Neural crest cell (in vitro differentiated cells): ENCODE data around the gene SLC26A6. TPM values are rescaled to one million over a fixed set of nuclear protein-coding genes. Genes with fewer than 3 reads are reported as not detected.

Experiments
- DNase-seq: peaks from one replicate; pipeline ENCODE4 v3.0.0; 2021; ENCODE audit warnings: low read depth, mixed read lengths, low spot score
- H3K27ac Mint-ChIP-seq: one replicate; pipeline ENCODE4 v1.8.0; 2021; ENCODE audit warnings: mild to moderate bottlenecking, mixed read lengths; ENCODE audit not compliant: unreplicated experiment
- H3K27me3 Mint-ChIP-seq: 2 replicates; pipeline ENCODE4 v1.8.0; 2021; ENCODE audit warnings: low read depth, mild to moderate bottlenecking, mixed read lengths
- H3K36me3 Mint-ChIP-seq: 2 replicates; pipeline ENCODE4 v1.8.0; 2021; ENCODE audit warnings: low read depth, mild to moderate bottlenecking, mixed read lengths
- H3K4me1 Mint-ChIP-seq: 2 replicates; pipeline ENCODE4 v1.8.0; 2021; ENCODE audit warnings: mixed read lengths
- H3K4me3 Mint-ChIP-seq: one replicate; pipeline ENCODE4 v1.8.0; 2021; ENCODE audit warnings: mild to moderate bottlenecking, mixed read lengths
- H3K9me3 Mint-ChIP-seq: 2 replicates; pipeline ENCODE4 v1.8.0; 2021; ENCODE audit warnings: mixed read lengths
- total RNA-seq: library from RNA; stranded (reverse); gene quantifications from 2 replicates; pipeline ENCODE4 v1.2.1, GENCODE V29; 2021
- TF ChIP-seq, protein P1 (sequence below): fragments of 200-600 bp; sonication (generic); conservative IDR thresholded peaks from 2 replicates; pipeline ENCODE4 v1.5.0; 2021; ENCODE audit warnings: antibody characterized with exemption, mild to moderate bottlenecking

SLC26A6 gene
- total RNA-seq, 1 donor from 2014 or later: 57.4 TPM

DNA sequence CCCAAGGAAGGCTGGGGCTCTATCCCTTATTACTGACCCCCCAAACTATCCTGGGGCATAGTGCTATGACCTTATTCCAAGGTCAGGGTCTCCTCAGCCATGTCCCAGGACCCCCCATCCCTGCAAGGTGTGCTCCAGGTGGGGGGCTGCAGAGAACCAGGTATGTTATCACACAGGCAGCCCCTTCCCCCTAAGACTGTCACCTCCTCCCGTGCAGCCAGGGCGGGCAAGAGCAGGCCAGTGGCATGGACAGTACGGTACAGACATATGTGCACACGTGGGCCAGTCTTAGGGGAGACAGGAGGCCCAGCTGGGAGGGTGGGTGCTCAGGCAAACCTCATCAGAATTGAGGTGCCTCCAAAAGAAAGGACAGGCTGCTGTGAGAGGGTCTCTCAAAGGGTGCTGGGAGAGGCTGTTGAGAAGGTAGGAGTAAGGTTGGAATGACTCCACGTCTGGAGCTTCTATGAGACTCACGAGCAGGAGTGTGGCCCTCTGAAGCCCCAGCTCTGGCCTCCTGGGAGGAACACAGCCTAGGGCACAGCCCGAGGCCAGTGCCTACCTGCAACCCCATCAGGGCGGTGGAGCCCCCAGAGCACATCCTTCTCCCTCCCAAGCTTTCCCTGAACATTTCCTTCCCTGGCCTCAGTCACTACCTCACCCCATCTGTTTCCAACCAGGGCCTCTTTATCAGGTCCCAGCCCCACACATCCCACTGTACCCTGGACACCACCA lies 38.4 kb downstream of the SLC26A6 start:
- TF ChIP-seq, protein P1, sequence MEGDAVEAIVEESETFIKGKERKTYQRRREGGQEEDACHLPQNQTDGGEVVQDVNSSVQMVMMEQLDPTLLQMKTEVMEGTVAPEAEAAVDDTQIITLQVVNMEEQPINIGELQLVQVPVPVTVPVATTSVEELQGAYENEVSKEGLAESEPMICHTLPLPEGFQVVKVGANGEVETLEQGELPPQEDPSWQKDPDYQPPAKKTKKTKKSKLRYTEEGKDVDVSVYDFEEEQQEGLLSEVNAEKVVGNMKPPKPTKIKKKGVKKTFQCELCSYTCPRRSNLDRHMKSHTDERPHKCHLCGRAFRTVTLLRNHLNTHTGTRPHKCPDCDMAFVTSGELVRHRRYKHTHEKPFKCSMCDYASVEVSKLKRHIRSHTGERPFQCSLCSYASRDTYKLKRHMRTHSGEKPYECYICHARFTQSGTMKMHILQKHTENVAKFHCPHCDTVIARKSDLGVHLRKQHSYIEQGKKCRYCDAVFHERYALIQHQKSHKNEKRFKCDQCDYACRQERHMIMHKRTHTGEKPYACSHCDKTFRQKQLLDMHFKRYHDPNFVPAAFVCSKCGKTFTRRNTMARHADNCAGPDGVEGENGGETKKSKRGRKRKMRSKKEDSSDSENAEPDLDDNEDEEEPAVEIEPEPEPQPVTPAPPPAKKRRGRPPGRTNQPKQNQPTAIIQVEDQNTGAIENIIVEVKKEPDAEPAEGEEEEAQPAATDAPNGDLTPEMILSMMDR: no peak
- peaks cover 7% of the 10 kb centered on the region for H3K36me3 Mint-ChIP-seq
- H3K4me1 Mint-ChIP-seq: peaks cover 17% of the 10 kb centered on the region
- H3K27ac Mint-ChIP-seq: no peak overlapping the region
- peaks cover 2% of the 10 kb centered on the region for H3K27me3 Mint-ChIP-seq
- peak overlapping the region; percentile 58 for H3K4me3 Mint-ChIP-seq
- H3K9me3 Mint-ChIP-seq: no peaks in the 10 kb centered on the region
- no peak for DNase-seq

DNA sequence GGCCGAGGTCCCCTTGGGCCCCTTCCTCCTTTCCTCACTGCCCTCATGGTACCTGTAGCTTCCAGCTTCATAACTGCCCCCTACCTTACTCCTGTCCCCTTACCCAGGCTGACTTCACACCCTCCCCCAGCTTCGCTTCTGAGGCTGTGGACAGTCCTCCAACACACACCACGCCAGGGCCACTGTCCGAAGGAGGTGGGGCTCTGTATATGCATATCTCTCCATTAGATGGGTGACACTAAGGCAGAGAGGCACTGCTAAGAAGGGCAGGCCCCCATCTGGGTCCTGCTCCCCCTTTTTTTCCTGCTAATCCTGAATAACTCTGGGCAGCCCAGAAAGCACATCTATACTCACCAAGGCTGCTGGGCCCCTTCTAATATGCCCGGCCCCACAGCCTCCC lies 39.1 kb downstream of the SLC26A6 start:
- H3K36me3 Mint-ChIP-seq: peaks cover 7% of the 10 kb centered on the region
- DNase-seq: no peak
- H3K27ac Mint-ChIP-seq: peak overlapping the region; percentile 8
- H3K9me3 Mint-ChIP-seq: no peaks in the 10 kb centered on the region
- TF ChIP-seq, protein P1: no peak
- H3K4me3 Mint-ChIP-seq: peak overlapping the region; percentile 57
- peaks cover 2% of the 10 kb centered on the region for H3K27me3 Mint-ChIP-seq
- peaks cover 17% of the 10 kb centered on the region for H3K4me1 Mint-ChIP-seq

DNA sequence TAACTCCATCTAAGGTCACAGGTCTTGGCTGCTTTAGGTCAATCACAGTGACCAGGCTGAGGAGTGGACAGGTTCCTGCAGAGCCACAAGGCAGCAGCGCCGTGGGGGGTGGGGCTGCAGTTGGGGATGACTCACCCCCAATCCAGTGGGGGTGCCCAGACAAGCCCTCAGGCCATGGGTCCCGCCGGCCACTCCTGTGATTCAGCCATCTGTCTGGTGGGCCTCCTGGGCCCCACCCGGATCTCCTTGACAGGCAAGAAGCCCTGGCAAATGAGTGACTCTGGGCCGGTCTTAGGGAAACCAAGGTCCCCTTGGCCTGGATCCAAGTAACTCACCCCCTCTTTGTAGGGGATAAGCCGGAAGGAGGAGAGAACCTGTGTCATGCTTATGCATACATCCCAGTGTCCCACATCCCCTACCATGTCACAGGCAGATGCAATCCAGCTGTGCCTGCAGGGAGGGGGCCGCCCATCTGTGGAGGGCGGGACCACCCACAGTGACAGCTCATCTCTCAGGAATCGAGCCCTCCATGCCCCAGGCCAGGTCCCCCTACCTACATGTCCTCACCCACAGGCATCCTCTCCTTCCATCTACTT lies 39.6 kb downstream of the SLC26A6 start:
- no peak for DNase-seq
- no peaks in the 10 kb centered on the region for H3K9me3 Mint-ChIP-seq
- TF ChIP-seq, protein P1: no peak
- H3K4me3 Mint-ChIP-seq: peak overlapping the region; percentile 57
- peak overlapping the region; percentile 8 for H3K27ac Mint-ChIP-seq
- peaks cover 7% of the 10 kb centered on the region for H3K36me3 Mint-ChIP-seq
- H3K27me3 Mint-ChIP-seq: peaks cover 2% of the 10 kb centered on the region
- H3K4me1 Mint-ChIP-seq: peaks cover 17% of the 10 kb centered on the region

DNA sequence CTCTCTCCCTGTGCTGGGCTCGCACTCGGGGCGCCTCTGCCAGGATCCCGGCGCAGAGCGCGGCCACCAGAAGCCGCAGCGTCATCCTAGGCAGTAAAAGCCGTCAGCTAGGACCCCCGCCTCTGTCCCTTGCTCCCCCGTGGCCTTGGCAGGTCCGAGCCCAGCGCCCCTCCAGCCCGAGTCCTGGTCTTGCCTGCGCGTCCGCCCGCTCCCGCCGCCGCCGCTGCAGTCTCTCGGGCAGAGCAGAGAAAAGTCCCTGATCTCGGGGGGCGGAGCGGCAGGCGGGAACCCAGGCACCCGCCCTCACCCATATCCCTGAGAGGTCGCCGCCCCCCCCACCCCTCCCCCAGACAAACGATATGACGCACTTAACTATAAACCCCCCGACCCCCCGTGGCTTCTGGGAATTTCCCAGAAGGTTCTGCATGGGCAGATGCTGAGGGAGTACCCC lies 40.2 kb downstream of the SLC26A6 start, which contains the start of gene COL7A1:
Gene COL7A1, minus strand, starts transcription at position 255 of the 451 bp plus-strand sequence. Its CDS starts 170 bp downstream, at position 85.
- H3K9me3 Mint-ChIP-seq: no peaks in the 10 kb centered on the region
- peak within 1 kb of the TSS; percentile 8 for H3K27ac Mint-ChIP-seq
- TF ChIP-seq, protein P1: no peak
- H3K4me1 Mint-ChIP-seq: peaks cover 17% of the 10 kb centered on the region
- peaks cover 2% of the 10 kb centered on the region for H3K27me3 Mint-ChIP-seq
- peaks cover 7% of the 10 kb centered on the region for H3K36me3 Mint-ChIP-seq
- peak within 1 kb of the TSS; percentile 57 for H3K4me3 Mint-ChIP-seq
- DNase-seq: no peak

DNA sequence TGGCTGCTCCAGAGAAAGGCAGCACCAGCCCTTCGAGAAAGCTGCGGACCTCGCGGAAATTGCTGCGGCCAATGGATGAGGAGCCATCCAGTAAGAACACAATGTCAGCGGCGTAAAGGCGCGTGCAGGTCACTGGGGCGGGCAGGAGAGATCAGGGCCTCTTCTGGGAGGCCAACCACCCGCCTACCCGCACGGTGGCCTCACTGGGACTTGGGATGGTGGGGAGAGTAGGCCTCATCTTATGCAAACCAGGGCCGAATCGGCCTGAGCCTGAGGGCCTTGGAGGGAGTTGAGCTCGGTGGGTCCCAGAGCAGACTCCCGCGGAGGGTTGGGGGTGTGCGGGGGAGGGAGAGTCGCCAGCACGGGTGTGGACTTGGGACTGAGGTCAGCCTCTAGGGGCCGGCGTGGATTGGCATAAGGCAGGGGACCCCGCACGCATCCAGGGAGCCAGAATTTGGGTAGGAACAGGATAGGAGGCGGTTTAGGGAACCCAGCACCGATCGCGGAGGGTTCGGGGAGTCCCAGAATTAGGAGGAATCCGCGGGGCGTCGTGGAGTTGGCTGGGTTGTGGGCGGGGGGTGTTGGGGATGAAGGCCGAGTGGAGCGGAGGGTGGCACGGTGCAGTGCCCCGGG lies 40.7 kb downstream of the SLC26A6 start:
- H3K4me3 Mint-ChIP-seq: no peak overlapping the region

More for the DNA sequence above, 40.7 kb downstream of the SLC26A6 start:
- Mint-ChIP-seq H3K27ac (no peak overlapping the region), H3K36me3 (peaks cover 7% of the 10 kb centered on the region), H3K4me1 (peaks cover 17% of the 10 kb centered on the region), H3K27me3 (peaks cover 2% of the 10 kb centered on the region), H3K9me3 (no peaks in the 10 kb centered on the region)
- DNase-seq: no peak
- TF ChIP-seq, protein P1: no peak
